HepG2 (cell line): ENCODE measurements around the gene CTXN3.

ENCODE experiments used
- ESRRA ChIP-seq: sonication (generic); formaldehyde crosslinking; IDR thresholded peaks from 2 replicates; pipeline ENCODE4 v1.5.1; 2020; ENCODE audit warnings: mild to moderate bottlenecking, low read depth, missing genetic modification reagents
- HDAC2 ChIP-seq: sonication (generic); formaldehyde crosslinking; IDR thresholded peaks from 2 replicates; pipeline ENCODE4 v1.4.0; 2020; ENCODE audit warnings: missing genetic modification reagents
- KDM3A ChIP-seq: IDR thresholded peaks from 2 replicates; pipeline ENCODE4 v1.6.1; 2018; ENCODE audit warnings: low read depth, missing compliant biosample characterization
- KDM5A ChIP-seq: fragments of 200-600 bp; sonication (generic); IDR thresholded peaks from 2 replicates; pipeline ENCODE4 v1.7.0; 2018; ENCODE audit warnings: antibody characterized with exemption, mild to moderate bottlenecking, low read length, borderline replicate concordance
- KMT2B ChIP-seq: IDR thresholded peaks from 2 replicates; pipeline ENCODE4 v1.6.1; 2016; ENCODE audit warnings: missing genetic modification reagents, missing compliant biosample characterization
- MBD4 ChIP-seq: IDR thresholded peaks from 2 replicates; pipeline ENCODE4 v1.6.1; 2012; ENCODE audit warnings: low read length, inconsistent platforms, borderline replicate concordance
- SETDB1 ChIP-seq: sonication (generic); formaldehyde crosslinking; IDR thresholded peaks from 2 replicates; pipeline ENCODE4 v1.5.1; 2020; ENCODE audit warnings: missing genetic modification reagents, mild to moderate bottlenecking, borderline replicate concordance
- ZNF121 ChIP-seq: sonication (generic); formaldehyde crosslinking; IDR thresholded peaks from 2 replicates; pipeline ENCODE4 v1.5.0; 2020; ENCODE audit warnings: mild to moderate bottlenecking, missing genetic modification reagents
- TF ChIP-seq, protein P1 (sequence below): sonication (generic); formaldehyde crosslinking; IDR thresholded peaks from 2 replicates; pipeline ENCODE4 v1.5.0; 2020; ENCODE audit warnings: mild to moderate bottlenecking, missing genetic modification reagents, moderate library complexity
- TF ChIP-seq, protein P2 (sequence below): IDR thresholded peaks from 2 replicates; pipeline ENCODE4 v1.6.1; 2016; ENCODE audit warnings: missing compliant biosample characterization, missing genetic modification reagents, borderline replicate concordance
- TF ChIP-seq, protein P3 (sequence below): sonication (generic); formaldehyde crosslinking; IDR thresholded peaks from 2 replicates; pipeline ENCODE4 v1.4.0; 2020; ENCODE audit warnings: mild to moderate bottlenecking, missing genetic modification reagents

DNA sequence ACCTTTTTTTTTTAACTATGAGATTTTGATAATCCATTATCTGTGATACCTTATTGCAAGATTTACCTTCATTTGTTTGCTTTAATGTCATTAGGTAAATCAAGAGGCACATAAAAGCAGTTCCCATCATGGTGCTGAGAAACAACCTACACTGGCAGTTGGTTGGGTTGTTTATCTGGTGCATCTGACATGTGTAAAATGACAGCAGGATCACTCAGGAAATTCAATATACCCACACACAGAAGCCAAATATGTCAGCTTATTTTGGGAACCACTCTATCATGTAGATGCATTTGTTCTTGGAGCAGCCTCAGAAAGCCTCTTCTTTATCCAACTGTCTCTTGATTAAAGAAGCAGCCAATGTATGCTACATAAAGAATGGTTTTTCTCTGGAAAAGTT, 46.5 kb downstream of the CTXN3 start:
- TF ChIP-seq, protein P1, sequence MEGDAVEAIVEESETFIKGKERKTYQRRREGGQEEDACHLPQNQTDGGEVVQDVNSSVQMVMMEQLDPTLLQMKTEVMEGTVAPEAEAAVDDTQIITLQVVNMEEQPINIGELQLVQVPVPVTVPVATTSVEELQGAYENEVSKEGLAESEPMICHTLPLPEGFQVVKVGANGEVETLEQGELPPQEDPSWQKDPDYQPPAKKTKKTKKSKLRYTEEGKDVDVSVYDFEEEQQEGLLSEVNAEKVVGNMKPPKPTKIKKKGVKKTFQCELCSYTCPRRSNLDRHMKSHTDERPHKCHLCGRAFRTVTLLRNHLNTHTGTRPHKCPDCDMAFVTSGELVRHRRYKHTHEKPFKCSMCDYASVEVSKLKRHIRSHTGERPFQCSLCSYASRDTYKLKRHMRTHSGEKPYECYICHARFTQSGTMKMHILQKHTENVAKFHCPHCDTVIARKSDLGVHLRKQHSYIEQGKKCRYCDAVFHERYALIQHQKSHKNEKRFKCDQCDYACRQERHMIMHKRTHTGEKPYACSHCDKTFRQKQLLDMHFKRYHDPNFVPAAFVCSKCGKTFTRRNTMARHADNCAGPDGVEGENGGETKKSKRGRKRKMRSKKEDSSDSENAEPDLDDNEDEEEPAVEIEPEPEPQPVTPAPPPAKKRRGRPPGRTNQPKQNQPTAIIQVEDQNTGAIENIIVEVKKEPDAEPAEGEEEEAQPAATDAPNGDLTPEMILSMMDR = no peak
- TF ChIP-seq MBD4 (no peak), KDM3A (CRISPR knock-in tag) (no peak), KDM5A (no peak), HDAC2 (no peak), KMT2B (no peak), SETDB1 (CRISPR knock-in tag) (no peak), ZNF121 (no peak), ESRRA (CRISPR knock-in tag) (no peak)
- TF ChIP-seq, protein P2, sequence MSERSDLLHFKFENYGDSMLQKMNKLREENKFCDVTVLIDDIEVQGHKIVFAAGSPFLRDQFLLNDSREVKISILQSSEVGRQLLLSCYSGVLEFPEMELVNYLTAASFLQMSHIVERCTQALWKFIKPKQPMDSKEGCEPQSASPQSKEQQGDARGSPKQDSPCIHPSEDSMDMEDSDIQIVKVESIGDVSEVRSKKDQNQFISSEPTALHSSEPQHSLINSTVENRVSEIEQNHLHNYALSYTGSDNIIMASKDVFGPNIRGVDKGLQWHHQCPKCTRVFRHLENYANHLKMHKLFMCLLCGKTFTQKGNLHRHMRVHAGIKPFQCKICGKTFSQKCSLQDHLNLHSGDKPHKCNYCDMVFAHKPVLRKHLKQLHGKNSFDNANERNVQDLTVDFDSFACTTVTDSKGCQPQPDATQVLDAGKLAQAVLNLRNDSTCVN (CRISPR knock-in tag) = no peak
- TF ChIP-seq, protein P3, sequence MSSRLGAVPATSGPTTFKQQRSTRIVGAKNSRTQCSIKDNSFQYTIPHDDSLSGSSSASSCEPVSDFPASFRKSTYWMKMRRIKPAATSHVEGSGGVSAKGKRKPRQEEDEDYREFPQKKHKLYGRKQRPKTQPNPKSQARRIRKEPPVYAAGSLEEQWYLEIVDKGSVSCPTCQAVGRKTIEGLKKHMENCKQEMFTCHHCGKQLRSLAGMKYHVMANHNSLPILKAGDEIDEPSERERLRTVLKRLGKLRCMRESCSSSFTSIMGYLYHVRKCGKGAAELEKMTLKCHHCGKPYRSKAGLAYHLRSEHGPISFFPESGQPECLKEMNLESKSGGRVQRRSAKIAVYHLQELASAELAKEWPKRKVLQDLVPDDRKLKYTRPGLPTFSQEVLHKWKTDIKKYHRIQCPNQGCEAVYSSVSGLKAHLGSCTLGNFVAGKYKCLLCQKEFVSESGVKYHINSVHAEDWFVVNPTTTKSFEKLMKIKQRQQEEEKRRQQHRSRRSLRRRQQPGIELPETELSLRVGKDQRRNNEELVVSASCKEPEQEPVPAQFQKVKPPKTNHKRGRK (CRISPR knock-in tag) = no peak
